ENCODE data around the gene TSC1.

TSC1 gene

DNA sequence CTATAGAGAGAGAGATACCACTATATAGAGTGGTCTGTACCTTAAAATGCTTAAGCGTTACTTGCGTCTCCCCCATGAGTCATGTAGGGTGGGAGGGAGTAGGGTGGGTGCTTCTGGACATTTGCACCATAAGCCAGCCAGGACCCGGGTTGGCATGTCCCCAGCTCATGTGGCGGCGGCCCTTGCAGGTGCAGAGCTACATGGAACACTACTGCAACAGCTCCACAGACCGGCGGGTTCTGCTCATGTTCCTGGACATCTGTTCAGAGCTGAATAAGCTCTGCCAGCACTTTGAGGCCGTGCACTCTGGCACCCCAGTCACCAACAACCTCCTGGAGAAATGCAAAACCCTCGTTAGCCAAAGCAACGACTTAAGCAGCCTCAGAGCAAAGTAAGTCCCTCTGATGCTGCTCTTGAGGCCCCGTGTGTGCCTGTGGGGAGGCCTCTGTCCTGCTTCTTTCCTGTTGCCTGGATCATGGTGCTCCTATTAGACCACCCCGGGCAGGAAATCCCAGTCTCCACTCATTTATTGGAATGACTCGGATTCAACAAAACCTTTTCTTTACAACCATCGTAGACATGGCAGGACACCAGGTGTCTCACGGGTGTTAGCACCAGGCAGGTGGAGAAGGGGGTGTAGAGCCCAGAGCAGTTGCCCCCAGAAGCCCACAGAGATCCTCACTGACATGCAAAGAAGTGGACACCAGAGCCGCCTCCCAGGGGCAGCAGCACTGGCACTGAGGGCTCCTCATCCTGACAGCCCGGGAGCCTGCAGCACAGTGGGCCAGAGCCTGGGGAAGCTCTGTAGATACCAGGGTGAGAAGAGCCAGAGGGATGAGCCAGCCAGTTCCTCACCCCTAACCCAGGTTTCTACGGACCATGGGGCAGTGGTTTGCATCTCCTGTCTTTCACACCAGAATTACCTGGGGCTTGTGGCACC lies 57.0 kb downstream of the TSC1 start:
- DNase-seq (ENCODE audit: low read depth): no peak

DNA sequence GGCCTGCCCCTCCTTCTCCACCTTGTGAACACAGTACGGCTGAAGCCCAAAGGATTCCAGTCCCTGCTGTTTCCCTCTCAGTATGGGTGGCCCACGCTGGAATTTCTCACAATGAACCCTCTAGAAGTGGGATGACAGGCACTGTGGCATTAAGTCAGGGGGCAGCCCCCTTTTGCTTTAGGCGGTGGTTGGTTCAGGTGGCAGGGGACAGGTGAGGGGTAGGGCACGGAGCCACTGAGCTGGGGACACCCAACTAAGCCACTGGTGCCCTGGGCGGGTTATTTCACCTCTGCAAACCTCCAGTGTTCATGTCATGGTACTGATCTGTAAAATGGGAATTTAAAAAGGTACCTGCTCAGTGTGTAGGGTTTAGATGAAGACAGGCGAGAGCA lies 58.1 kb downstream of the TSC1 start:
- no peak for DNase-seq (ENCODE audit: low read depth)

DNA sequence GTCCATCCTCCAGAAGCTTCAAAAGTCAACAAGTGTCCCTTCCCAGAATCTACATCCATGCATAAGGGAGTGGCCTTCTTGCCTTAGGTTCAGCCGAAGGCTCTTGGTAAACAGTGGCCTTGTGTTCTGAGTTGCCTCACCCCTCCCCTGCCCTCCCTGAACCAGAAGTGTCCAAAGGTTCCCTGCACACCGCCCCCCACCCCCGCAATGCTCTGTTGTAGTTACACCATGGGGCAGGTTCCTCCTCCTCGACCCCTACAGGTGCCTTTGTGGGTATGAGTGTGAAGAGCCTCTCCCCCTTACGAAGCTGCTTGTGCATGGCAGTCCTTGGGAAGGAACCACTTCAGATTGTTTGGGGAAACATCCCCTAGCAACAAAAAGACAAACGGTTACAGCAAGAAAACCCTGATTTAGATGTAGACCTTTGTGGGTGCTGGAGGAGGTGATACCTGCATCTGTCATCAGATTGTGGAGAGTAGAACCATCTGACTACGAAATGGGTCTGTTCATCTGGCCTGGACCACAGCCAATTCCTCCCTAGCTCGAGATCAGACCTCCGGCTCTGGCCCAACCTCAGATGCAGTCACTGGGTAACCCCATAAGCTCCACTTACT lies 58.6 kb downstream of the TSC1 start:
- DNase-seq (ENCODE audit: low read depth): no peak

DNA sequence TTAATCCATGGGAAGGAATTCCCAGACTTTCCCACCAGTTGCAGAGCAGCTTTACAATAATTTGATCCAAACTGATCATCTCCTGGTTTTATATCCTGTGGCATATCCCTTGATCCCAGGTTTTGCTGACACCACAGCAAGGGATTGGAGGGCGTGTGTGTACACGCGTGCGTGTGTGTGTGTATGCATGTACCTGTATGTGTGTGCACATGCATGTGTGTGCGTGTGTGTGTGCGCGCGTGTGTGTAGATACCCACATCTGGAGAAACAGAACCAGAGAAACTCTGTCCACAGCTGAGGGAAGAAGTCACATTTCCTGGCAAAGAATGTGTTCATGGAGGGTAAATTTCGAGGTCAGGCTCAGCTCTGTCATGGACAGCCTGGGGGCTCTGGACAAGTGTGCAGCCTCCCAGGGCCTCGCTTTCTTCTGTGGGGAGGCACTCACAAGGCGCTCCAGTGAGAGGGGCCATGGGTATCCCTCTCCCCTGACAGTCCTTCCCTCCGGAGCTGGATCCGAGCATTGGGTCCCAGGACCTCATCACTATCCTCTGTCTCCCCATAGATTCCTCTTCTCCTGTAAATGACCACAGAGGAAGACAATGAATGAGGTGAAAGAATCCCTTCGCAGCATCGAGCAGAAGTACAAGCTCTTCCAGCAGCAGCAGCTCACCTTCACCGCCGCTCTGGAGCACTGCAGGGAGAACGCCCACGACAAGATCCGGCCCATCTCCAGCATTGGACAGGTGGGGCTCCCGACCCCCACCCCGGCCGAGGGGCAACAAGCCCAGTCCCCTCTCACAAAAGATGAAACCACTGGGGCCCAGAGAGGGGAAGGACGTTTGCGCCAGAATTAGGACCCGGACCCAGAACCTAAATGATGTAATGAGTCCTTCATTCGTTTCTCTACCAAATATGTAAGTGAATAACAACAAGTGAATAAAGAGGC lies 60.8 kb downstream of the TSC1 start:
- DNase-seq (ENCODE audit: low read depth): no peak

DNA sequence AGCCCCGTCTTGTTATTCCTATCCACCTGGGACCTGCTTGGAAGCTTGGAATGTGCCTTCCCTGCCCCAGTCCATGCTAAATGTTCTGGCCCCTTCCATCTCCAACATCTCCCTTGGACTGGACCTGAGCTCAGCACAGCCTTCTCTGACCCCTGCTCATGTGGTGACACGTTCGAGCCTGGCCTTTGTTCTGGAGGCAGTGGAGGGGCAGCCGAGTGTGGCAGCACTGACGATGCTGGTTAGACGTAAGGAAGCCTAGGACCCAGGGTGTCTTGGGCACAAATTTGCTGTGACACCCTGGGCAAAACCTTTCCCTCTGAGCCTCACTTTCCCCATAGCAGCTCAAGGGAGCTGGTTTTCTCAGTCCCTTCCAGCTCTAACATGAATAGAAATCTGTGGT lies 61.8 kb downstream of the TSC1 start:
- DNase-seq (ENCODE audit: low read depth): no peak

DNA sequence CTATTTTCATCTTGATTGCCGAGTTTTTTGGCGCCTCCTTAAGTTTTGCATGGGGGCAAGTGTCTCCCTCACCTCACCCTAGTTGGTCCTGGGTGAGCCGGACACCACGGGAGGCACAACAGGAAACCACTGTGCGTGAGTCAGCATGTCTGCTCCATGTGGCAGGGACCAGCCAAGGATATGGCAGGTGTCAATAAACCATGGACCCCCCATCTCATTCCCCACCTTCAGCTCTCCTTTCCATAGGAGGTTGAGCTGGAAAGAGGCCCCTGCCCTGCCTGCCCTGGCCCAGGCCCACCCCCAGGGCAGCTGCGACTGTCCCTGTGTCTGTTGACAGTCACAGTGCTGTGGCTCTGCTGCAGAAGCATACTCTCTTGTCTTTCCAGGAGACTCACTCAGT lies 62.6 kb downstream of the TSC1 start:
- peak; percentile 25 for DNase-seq (ENCODE audit: low read depth)

DNA sequence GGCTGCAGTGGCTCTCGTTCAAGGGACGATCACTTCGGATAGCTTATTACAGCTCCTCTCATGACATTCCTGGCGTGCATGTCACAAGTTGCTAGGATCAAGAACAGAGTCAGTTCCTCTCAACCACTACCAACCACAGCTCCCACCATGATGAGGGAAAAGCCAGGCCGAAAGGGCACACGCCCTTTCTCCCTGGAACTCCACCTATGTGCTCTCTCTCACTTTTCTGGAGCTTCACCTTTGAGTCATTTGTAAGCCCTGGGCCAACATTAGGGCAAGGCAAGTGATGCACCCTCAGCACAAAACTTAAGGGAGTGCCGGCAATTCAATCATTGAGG lies 64.1 kb downstream of the TSC1 start:
- DNase-seq (ENCODE audit: low read depth): peak; percentile 34

DNA sequence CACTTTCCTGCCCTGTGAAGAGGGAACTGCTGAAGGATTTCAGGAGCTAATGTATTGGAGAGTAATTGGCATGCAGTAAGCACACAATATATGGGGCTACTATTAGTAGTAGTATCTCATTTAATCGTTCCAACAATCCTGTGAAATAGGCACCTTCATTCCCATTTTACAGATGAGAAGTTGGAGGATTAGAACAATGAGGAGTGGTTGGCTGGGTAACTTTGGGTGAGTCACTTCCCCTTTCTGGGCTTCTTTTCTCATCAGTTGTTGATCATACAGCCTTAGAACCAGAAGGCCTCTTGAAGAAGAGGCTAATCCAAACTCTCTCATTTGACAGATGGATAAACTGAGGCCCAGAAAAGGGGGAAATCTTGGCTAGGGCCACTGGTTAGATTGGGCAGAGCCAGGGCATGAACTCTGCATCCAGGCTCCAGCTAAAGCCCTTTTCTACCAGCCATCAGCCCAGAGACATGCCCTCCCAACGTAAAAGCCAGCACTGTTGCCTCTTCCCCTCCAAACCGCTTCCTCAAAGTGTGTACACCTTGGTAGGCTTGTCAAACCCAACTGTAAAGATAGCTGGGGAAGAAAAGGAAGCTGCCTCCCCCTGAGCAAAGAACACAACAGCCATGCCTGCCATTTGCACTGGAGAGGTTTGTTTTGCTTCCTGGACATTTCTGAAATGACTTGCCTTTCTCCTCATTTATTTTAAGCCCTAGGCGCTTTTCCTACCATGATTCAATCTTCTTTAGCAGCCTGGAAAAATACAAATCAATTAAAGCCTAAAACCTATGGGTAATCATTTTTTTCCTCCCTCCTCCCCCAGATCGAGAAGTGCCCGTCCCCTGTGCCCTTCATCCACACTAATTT lies 64.7 kb downstream of the TSC1 start:
- peak; percentile 11 for DNase-seq (ENCODE audit: low read depth)

DNA sequence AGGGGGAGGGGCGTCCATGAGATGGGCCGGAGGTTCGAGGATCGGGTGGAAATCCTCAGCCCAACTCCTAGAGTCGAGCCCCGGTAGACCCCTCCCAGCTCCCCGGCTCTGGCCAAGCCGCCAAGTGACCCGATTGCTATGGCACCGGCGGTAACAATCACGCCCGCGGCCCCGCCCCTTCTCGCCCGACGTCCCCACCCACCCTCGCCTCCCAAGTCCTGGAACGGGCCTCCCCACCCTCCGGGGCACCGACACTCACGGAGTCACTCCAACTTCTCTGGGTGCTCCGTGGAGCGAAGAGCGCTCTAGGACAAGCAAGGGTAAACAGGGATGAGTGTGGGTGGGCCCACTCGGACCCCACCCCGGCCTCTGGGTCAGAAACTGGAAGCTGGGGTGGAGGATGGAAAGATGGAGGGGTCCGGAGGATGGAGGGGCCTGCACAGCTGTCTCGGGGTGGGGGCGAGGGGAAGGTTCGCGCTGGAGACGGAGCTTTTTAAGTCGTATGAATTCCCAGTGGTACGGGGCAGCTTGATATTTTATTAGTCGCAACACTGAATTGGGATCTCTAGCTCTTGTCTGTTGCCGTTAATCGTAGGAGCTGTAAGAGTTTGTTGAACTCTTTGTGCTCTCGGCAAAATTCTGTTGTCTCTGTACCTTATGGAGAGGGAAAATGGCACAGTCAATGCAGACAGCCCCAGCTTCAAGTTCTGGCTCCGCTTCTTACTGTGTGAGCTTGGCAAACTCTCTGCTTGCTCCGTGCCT lies 65.5 kb downstream of the TSC1 start, which contains the start of gene SPACA9:
Gene SPACA9, plus strand, starts transcription at position 204 of the 762 bp plus-strand sequence. CDS start 5,050 bp downstream, outside the sequence.
- peak; percentile 68 for DNase-seq (ENCODE audit: low read depth)

DNA sequence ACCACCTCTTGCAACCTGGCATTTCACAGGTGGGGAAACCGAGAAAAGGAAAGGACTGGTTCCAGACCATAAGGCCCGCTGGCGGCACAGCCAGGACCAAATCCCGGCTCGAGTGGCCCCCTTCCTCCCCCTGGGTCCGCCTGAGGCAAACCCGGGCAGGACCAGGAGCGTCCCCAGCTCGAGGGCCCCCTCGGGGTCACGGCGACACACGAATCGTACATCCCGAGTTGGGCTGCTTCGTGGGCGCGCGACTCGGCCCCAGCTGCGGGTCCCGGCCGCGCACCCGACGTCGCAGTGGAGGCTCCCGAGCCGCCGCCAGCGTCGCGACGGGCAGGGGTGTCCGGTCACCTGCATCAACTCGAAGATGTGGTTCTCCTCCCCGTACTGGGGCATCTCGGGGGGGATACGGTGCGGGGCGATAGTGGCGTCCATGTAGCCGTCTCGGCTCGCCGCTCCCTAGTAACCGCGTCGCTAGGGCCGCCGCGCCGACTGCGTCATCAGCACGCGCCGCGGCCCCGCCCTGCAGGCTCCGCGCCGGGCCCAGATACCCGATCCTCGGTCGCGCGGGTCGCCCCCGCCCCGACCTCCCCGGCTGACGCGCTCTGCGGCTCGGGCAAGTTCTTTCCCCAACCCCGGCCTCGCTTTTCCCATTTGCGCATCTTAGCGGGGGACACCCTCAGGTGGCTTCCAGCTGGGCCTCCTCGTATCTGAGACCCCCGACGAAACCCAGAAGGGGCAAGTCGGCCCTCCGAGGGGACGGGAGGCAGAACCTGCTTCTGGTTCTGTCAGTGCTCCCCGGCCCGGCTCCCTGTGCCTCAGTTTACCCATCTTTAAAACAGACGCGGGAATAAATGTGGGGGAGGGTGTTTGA lies 66.4 kb downstream of the TSC1 start, which contains the start of gene AK8:
Gene AK8, minus strand, starts transcription at position 461 of the 871 bp plus-strand sequence. Its CDS starts 29 bp downstream, at position 432.
- DNase-seq (ENCODE audit: low read depth): peak; percentile 78

DNA sequence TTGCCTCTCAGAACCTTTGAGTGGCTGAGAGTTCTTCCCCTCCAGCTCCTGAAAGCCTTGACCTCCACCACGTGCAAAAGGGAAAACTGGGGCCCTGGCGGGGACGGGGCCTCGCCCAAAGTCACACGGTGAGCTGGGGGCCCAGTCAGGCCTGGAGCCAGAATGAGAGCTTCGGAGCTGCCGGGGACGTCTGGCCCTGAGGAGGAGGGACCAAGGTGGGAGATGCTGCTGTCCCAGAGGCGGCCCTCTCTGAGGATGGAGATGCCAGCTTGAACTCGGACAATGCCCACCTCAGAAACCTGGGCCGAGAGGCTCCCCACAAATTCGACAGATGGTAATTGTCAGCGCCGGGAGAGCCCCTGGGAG lies 67.0 kb downstream of the TSC1 start:
- DNase-seq (ENCODE audit: low read depth): no peak

DNA sequence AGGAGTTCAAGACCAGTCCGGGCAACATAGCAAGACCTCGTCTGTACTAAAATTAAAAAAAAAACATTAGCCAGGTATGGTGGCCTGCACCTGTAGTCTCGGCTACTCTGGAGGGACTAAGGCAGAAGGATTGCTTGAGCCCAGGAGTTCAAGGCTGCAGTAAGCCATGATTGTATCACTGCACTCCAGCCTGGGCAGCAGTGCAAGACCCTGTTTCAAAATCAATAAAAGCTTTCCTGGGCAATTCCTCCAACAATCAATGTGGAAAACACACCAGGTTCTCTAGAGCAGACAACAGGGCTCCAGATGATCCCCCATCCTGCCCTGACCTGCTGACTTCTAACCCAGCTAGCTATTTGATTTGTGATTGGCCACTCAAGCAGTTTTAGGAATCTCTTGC lies 67.6 kb downstream of the TSC1 start:
- DNase-seq (ENCODE audit: low read depth): no peak

DNA sequence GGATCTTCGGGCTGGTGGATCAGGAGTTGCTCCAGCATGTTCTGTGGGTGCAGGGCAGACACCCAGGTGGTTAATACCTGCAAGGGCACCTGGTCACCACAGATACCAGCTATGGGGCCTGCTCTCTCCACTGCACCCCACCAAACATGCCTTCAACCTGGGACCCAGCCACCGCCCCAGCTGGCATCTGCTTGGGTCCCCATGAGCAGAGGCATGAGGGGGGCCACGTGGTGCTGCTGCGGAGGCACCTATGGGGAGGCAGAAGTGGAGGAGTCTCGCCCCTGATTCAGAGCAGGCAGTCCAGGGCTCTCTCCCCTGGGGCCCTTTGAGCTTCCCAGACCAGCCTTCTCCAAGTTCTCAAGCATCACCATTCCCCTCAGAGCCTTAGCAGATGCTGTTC lies 69.3 kb downstream of the TSC1 start:
- no peak for DNase-seq (ENCODE audit: low read depth)

DNA sequence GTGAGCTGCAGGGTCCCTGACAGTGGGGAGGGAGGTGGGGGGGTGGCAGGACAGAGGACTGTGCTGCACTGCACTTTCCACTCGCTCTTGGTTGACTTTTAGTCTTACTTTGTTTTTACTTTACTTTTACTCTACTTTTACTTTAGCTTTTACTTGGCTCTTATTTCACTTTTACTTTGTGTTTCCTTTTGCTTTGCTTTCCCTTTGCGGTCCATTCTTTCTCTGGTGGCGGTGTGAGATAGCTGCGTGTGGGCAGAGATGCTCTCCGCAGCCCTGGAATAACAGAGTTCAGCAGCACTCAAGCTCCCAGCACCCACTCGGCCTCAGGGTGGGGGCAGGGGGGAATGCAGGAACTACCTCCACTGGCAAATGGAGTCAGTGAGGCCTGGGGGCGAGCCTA lies 71.0 kb downstream of the TSC1 start:
- no peak for DNase-seq (ENCODE audit: low read depth)

DNA sequence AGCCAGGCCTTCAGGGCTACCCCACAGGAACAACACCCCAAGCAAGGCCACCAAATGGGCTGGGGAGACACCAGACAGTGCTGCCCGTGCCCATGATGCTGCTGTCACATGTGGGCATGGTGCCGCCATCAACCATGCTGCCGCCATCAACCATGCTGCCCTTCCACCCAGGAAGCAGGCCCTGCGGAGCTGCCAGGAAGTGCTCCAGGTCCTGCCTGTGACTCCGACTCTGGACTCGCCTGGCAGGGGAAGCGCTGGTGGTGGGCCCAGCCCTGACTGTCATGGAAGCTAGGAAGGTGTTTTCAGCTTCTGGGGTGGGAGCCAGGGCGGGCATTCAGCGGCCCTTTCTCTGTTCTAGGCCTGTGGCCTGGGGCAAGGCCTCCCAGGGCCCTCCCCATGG lies 75.2 kb downstream of the TSC1 start:
- DNase-seq (ENCODE audit: low read depth): no peak

DNA sequence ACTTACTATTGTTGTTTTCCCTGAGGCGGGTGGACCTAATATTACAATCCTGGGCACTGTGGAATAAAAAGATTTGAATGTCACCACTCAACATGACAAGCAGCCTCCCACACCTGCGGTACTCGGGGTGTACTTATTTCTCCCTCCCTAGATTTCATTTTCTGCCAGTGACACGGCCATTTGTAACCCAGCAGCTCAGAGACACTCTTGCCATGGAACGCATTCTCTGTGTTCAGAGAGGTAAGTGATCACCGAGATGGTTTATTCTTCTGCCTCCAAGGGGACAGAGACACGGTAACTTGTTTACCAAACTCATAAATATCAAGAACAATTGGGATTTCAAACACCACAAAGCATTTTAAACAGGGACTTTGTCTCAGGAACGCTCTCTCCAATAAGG lies 77.5 kb downstream of the TSC1 start:
- DNase-seq (ENCODE audit: low read depth): no peak

DNA sequence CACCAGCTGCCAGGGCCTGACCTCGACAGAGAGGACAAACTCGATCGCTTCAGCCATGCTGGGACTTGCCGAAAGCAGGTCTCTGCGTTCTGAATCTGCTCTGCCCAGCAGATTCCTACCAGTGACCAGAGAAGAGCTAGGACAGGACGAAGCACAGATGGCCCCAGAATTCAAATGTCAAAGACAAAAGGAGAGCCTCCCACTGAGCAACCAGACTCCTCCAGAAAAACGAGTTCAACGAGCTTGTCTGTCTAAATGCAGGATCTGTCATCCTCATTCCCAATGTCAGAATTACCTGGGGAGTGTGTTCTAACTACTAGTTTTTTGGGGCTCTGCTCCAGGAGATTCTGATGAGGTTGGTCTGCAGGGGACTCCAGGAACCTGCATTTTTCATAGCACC lies 79.7 kb downstream of the TSC1 start:
- no peak for DNase-seq (ENCODE audit: low read depth)

DNA sequence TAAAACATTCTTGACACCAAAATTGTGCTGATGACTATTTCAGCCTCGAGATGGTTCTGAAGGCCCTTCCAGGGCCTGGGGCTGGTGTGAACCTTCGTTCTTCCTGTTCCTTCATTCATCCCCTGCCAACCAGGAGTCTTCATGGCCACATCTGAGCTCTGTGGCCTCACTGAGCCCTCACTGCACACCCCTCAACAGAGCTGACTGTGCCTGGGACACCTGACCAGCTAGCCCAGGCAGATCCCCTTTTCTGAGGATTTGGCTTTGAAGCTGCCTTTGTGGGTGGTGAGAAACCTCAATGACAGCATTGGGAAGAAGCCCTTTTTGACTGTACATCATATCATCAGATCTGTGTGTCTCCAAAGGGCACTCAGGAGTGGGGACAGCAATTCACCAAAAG lies 80.1 kb downstream of the TSC1 start:
- no peak for DNase-seq (ENCODE audit: low read depth)

DNA sequence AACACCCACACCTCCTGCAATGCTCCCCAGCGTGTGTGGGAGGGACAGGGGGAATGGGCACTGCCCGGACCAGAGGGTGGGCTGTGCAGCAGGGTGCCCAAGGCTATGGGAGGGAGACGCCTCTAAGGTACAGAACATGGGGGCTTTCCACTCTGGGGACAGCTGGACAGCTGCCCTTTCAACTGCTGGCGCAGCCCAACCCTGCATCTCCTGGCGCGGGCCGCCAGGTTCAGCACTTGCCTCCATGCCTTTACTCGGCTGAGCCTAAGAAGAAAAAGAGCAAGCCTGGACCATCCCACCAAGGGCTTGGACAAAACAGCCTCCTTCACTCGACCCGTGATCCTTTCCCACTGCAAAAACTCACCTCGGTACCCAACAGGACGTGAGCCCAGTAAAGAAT lies 81.3 kb downstream of the TSC1 start:
- no peak for DNase-seq (ENCODE audit: low read depth)

DNA sequence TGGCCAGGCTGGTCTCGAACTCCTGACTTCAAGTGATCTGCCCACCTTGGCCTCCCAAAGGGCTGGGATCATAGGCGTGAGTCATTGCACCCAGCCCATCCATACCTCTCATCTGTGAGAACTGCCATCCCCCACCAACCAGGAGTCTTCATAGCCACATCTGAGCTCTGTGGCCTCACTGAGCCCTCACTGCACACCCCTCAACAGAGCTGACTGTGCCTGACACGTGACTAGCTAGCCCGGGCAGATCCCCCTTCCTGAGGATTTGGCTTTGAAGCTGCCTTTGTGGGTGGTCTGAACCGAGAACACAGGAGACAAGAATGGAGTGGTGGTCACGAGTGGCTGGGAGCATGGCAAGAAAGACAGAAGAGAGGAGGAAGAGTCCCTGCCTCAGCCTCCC lies 81.9 kb downstream of the TSC1 start:
- DNase-seq (ENCODE audit: low read depth): no peak
